Endothelial cell of umbilical vein (primary cell): ENCODE data around the gene THRSP.

Experiments used
- EZH2 ChIP-seq: IDR thresholded peaks from 2 replicates; pipeline ENCODE4 v1.6.1; 2012; ENCODE audit warnings: borderline replicate concordance, low read depth, mild to moderate bottlenecking, moderate library complexity, low read length, inconsistent platforms; ENCODE audit not compliant: severe bottlenecking
- FOS ChIP-seq: IDR thresholded peaks from 2 replicates; pipeline ENCODE4 v1.6.1; 2011; ENCODE audit warnings: mild to moderate bottlenecking, low read length, moderate library complexity, borderline replicate concordance; ENCODE audit not compliant: insufficient read depth
- JUN ChIP-seq: IDR thresholded peaks from 2 replicates; pipeline ENCODE4 v1.6.1; 2011; ENCODE audit warnings: borderline replicate concordance, low read depth; ENCODE audit not compliant: insufficient read length, insufficient read depth
- POLR2A ChIP-seq: IDR thresholded peaks from 2 replicates; pipeline ENCODE4 v1.6.1; 2012; ENCODE audit warnings: low read depth, mild to moderate bottlenecking, control low read depth, low read length
- POLR2AphosphoS5 ChIP-seq: IDR thresholded peaks from 2 replicates; pipeline ENCODE4 v1.6.1; 2012; ENCODE audit warnings: low read depth, mild to moderate bottlenecking, control low read depth, low read length, moderate library complexity; ENCODE audit not compliant: insufficient read depth
- TF ChIP-seq, protein P1 (sequence below), 2 donors: IDR thresholded peaks; 1 replicate in 1 of 2; 2 replicates in 1 of 2; pipeline ENCODE4 v1.5.1; 2011; ENCODE audit warnings: low read length in 2 of 2, mild to moderate bottlenecking in 2 of 2, moderate library complexity in 2 of 2, control low read depth in 1 of 2, inconsistent platforms in 1 of 2, low read depth in 1 of 2; ENCODE audit not compliant: insufficient read depth in 1 of 2; ENCODE audit errors: extremely low read depth in 1 of 2
- TF ChIP-seq, protein P2 (sequence below): IDR thresholded peaks from 2 replicates; pipeline ENCODE4 v1.6.1; 2011; ENCODE audit not compliant: insufficient read depth, insufficient read length

DNA sequence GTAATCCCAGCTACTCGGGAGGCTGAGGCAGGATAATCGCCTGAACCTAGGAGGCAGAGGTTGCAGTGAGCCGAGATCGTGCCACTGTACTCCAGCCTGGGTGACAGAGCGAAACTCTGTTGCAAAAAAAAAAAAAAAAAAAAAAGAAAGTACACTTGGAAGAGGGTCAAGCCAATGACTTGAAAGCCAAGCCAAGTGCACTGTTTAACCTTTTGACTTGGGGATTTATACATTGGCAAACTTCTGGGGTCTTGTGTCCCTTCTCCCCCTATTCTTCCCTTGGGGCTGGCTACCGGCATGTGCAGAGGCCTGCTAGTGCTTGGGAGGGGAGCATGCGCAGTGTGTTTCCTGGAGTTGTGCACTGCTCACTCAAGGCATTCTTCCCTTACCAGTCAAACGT lies 14.3 kb upstream of the THRSP start:
- TF ChIP-seq POLR2AphosphoS5 (no peak), POLR2A (no peak), JUN (no peak), FOS (no peak), EZH2 (no peak)
- TF ChIP-seq, protein P1, sequence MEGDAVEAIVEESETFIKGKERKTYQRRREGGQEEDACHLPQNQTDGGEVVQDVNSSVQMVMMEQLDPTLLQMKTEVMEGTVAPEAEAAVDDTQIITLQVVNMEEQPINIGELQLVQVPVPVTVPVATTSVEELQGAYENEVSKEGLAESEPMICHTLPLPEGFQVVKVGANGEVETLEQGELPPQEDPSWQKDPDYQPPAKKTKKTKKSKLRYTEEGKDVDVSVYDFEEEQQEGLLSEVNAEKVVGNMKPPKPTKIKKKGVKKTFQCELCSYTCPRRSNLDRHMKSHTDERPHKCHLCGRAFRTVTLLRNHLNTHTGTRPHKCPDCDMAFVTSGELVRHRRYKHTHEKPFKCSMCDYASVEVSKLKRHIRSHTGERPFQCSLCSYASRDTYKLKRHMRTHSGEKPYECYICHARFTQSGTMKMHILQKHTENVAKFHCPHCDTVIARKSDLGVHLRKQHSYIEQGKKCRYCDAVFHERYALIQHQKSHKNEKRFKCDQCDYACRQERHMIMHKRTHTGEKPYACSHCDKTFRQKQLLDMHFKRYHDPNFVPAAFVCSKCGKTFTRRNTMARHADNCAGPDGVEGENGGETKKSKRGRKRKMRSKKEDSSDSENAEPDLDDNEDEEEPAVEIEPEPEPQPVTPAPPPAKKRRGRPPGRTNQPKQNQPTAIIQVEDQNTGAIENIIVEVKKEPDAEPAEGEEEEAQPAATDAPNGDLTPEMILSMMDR (IDR thresholded peaks at IDR 0.05; ENCODE audit: extremely low read depth in 1 of 2, insufficient read depth in 1 of 2, low read depth in 1 of 2, low read length in 2 of 2), result no peak
- TF ChIP-seq, protein P2, sequence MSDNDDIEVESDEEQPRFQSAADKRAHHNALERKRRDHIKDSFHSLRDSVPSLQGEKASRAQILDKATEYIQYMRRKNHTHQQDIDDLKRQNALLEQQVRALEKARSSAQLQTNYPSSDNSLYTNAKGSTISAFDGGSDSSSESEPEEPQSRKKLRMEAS, result no peak
